Keratinocyte (primary cell): ENCODE results near the gene STRA6. TPM values are rescaled to one million over a fixed set of nuclear protein-coding genes. Genes with fewer than 3 reads are reported as not detected.

Experiments used
- DNase-seq: peaks from one replicate; pipeline ENCODE4 v3.0.0-alpha.2; 2011; ENCODE audit warnings: low read depth, missing footprints, low spot score
- FAIRE-seq: peaks from 2 replicates; lab custom pipeline; 2011; peaks lifted over from hg19 to GRCh38; lab: Jason Lieb, UNC
- H2AFZ ChIP-seq: 2 replicates; pipeline ENCODE4 v1.6.0; 2012; ENCODE audit warnings: low read length, control low read depth, inconsistent platforms; ENCODE audit not compliant: control insufficient read depth
- H3K27ac ChIP-seq: 2 replicates; pipeline ENCODE4 v1.5.1; 2011; ENCODE audit warnings: low read length; ENCODE audit not compliant: control insufficient read depth, insufficient read depth
- H3K27me3 ChIP-seq: 3 replicates; pipeline ENCODE4 v1.6.0; 2011; ENCODE audit warnings: low read length; ENCODE audit not compliant: control insufficient read depth, insufficient read depth; ENCODE audit errors: extremely low read depth
- H3K36me3 ChIP-seq, 2 experiments: 2 replicates in 1 of 2; 3 replicates in 1 of 2; pipeline ENCODE4 v1.5.1; 2011; ENCODE audit warnings: low read length in 2 of 2, mild to moderate bottlenecking in 1 of 2; ENCODE audit not compliant: control insufficient read depth in 2 of 2, insufficient read depth in 2 of 2; ENCODE audit errors: extremely low read depth in 1 of 2
- H3K4me1 ChIP-seq: 3 replicates; pipeline ENCODE4 v1.5.1; 2011; ENCODE audit warnings: low read length; ENCODE audit not compliant: control insufficient read depth, insufficient read depth; ENCODE audit errors: extremely low read depth
- H3K4me2 ChIP-seq: 3 replicates; pipeline ENCODE4 v1.6.0; 2011; ENCODE audit warnings: low read depth, low read length; ENCODE audit not compliant: control insufficient read depth, insufficient read depth; ENCODE audit errors: extremely low read depth
- H3K4me3 ChIP-seq, 3 experiments: fragments of 200-600 bp in 1 of 3; sonication (generic) in 1 of 3; 2 replicates in 2 of 3; 3 replicates in 1 of 3; pipeline ENCODE4 v1.5.1; 2011 to 2016; ENCODE audit warnings: low read length in 3 of 3, mild to moderate bottlenecking in 3 of 3, control low read depth in 2 of 3, inconsistent platforms in 1 of 3, low read depth in 1 of 3, mixed read lengths in 1 of 3, mixed run types in 1 of 3, moderate library complexity in 1 of 3; ENCODE audit not compliant: control insufficient read depth in 2 of 3, insufficient read depth in 2 of 3; ENCODE audit errors: extremely low read depth in 1 of 3
- H3K79me2 ChIP-seq: 2 replicates; pipeline ENCODE4 v1.6.0; 2012; ENCODE audit warnings: low read length; ENCODE audit not compliant: control insufficient read depth, insufficient read depth
- H3K9ac ChIP-seq: 3 replicates; pipeline ENCODE4 v1.6.0; 2011; ENCODE audit warnings: low read length; ENCODE audit not compliant: control insufficient read depth, insufficient read depth; ENCODE audit errors: extremely low read depth
- H3K9me1 ChIP-seq: 3 replicates; pipeline ENCODE4 v1.6.0; 2011; ENCODE audit warnings: low read length; ENCODE audit not compliant: control insufficient read depth, insufficient read depth; ENCODE audit errors: extremely low read depth
- H3K9me3 ChIP-seq: 2 replicates; pipeline ENCODE4 v1.5.1; 2012; ENCODE audit warnings: low read depth, low read length; ENCODE audit not compliant: control insufficient read depth
- H4K20me1 ChIP-seq: 3 replicates; pipeline ENCODE4 v1.6.0; 2011; ENCODE audit warnings: low read length; ENCODE audit not compliant: control insufficient read depth, insufficient read depth; ENCODE audit errors: extremely low read depth
- EZH2 ChIP-seq: IDR thresholded peaks from one replicate; pipeline ENCODE4 v1.6.1; 2012; ENCODE audit warnings: inconsistent platforms, mild to moderate bottlenecking, low read length, moderate library complexity
- dilution Hi-C: fragments of 300-500 bp; cut with MboI; formaldehyde crosslinking; loops from one replicate; pipeline ENCODE4 v1.7.0; 2020; ENCODE audit warnings: low sequenced_read_pairs; ENCODE audit not compliant: extremely low pct_ligation_motif_present
- polyA plus RNA-seq, 5 experiments: library from polyadenylated mRNA; depleted of rRNA in 3 of 5; stranded (reverse) in 3 of 5; stranded (forward) in 1 of 5; unstranded in 1 of 5; fragments of >200 nt; gene quantifications; 1 replicate in 1 of 5; 2 replicates in 3 of 5; 3 replicates in 1 of 5; pipeline versions ENCODE4 v1.2.1 to v1.2.3, GENCODE V29; 2011 to 2012; ENCODE audit warnings: missing spikeins in 2 of 5, low read depth in 1 of 5, low replicate concordance in 1 of 5
- TF ChIP-seq, protein P1 (sequence below), 3 experiments: IDR thresholded peaks in 1 of 3; conservative IDR thresholded peaks in 1 of 3; optimal IDR thresholded peaks in 1 of 3; 2 replicates in 2 of 3; 3 replicates in 1 of 3; pipeline versions ENCODE3 to v1.5.1; 2011; ENCODE audit warnings: low read length in 3 of 3, mild to moderate bottlenecking in 3 of 3, moderate library complexity in 2 of 3, control low read depth in 1 of 3, inconsistent platforms in 1 of 3; ENCODE audit not compliant: insufficient read depth in 2 of 3; ENCODE audit errors: extremely low read depth in 1 of 3

STRA6 gene
- polyA plus RNA-seq, 1 donor (not counting 4 experiments of a cell fraction or from before 2014, with no cell fraction given), result not detected

GRCh38 chr15:74251131-74251811, 48.7 kb upstream of the STRA6 start:
- no peak overlapping the region for H3K27ac ChIP-seq
- no peaks in the 10 kb centered on the region for H3K4me1 ChIP-seq

GRCh38 chr15:74250266-74250665, 47.7 kb upstream of the STRA6 start:
- no peaks in the 10 kb centered on the region for H3K4me1 ChIP-seq
- TF ChIP-seq, protein P1, sequence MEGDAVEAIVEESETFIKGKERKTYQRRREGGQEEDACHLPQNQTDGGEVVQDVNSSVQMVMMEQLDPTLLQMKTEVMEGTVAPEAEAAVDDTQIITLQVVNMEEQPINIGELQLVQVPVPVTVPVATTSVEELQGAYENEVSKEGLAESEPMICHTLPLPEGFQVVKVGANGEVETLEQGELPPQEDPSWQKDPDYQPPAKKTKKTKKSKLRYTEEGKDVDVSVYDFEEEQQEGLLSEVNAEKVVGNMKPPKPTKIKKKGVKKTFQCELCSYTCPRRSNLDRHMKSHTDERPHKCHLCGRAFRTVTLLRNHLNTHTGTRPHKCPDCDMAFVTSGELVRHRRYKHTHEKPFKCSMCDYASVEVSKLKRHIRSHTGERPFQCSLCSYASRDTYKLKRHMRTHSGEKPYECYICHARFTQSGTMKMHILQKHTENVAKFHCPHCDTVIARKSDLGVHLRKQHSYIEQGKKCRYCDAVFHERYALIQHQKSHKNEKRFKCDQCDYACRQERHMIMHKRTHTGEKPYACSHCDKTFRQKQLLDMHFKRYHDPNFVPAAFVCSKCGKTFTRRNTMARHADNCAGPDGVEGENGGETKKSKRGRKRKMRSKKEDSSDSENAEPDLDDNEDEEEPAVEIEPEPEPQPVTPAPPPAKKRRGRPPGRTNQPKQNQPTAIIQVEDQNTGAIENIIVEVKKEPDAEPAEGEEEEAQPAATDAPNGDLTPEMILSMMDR (optimal IDR thresholded peaks at IDR 0.05 in 1 of 3, IDR thresholded peaks at IDR 0.05 in 1 of 3, conservative IDR thresholded peaks at IDR 0.05 in 1 of 3; ENCODE audit: extremely low read depth in 1 of 3, insufficient read depth in 2 of 3, low read length in 3 of 3), result no peak
- no peak for TF ChIP-seq EZH2
- H3K4me3 ChIP-seq, result no peak overlapping the region
- dilution Hi-C loops, result no loop called here
- DNase-seq (no peak), FAIRE-seq (no peak)
- no peaks in the 10 kb centered on the region for H4K20me1 ChIP-seq
- H3K27me3 ChIP-seq, result peaks cover 12% of the 10 kb centered on the region
- no peaks in the 10 kb centered on the region for H3K36me3 ChIP-seq
- H3K9ac ChIP-seq, result no peak overlapping the region
- H3K9me3 ChIP-seq, result no peaks in the 10 kb centered on the region
- H2AFZ ChIP-seq, result no peak overlapping the region
- no peaks in the 10 kb centered on the region for H3K79me2 ChIP-seq
- no peak overlapping the region for H3K27ac ChIP-seq
- H3K9me1 ChIP-seq, result no peaks in the 10 kb centered on the region
- no peak overlapping the region for H3K4me2 ChIP-seq

More at GRCh38 chr15:74251131-74251811, 48.7 kb upstream of the STRA6 start:
- Histone ChIP-seq H3K9ac (no peak overlapping the region), H2AFZ (no peak overlapping the region), H3K9me3 (no peaks in the 10 kb centered on the region), H3K4me3 (no peak overlapping the region), H3K36me3 (no peaks in the 10 kb centered on the region), H3K4me2 (no peak overlapping the region), H3K27me3 (peaks cover 16% of the 10 kb centered on the region), H4K20me1 (no peaks in the 10 kb centered on the region), H3K79me2 (no peaks in the 10 kb centered on the region), H3K9me1 (no peaks in the 10 kb centered on the region)
- dilution Hi-C loops, result no loop called here
- TF ChIP-seq, protein P1 (optimal IDR thresholded peaks at IDR 0.05 in 1 of 3, IDR thresholded peaks at IDR 0.05 in 1 of 3, conservative IDR thresholded peaks at IDR 0.05 in 1 of 3; ENCODE audit: extremely low read depth in 1 of 3, insufficient read depth in 2 of 3, low read length in 3 of 3), result no peak
- no peak for TF ChIP-seq EZH2
- DNase-seq (no peak), FAIRE-seq (no peak)
